ENCODE measurements around the gene DERA. TPM values are rescaled to one million over a fixed set of nuclear protein-coding genes. Genes with fewer than 3 reads are reported as not detected.
"Not testable (repeated sequence)": the region's sequence is repeated elsewhere in the genome, so short reads cannot be mapped to it uniquely, and the experiment has no call there.

DERA gene
- total and polyA plus RNA-seq, 4 donors = 23.5 to 32.7 (median 29.3) TPM

- Histone ChIP-seq H3K36me3 (ENCODE audit: control insufficient read depth, insufficient read depth, low read length) (no peaks in the 10 kb centered on the region), H3K4me1 (ENCODE audit: control insufficient read depth, insufficient read depth, low read length) (peaks cover 6% of the 10 kb centered on the region), H3K27me3 (ENCODE audit: control insufficient read depth, insufficient read depth, low read length) (no peaks in the 10 kb centered on the region), H3K4me3 (ENCODE audit: low read depth, low read length) (no peak overlapping the region), H3K27ac (ENCODE audit: low read depth, low read length) (no peak overlapping the region), H3K9me3 (ENCODE audit: control insufficient read depth, insufficient read depth, low read length) (no peaks in the 10 kb centered on the region)
- 34% methylated on average over 7 of the region's 10 CpGs for WGBS (ENCODE audit: insufficient coverage)
- DNase-seq (ENCODE audit: low read depth in 4 of 6, low spot score in 6 of 6) = peak in 2 of 6 donors; percentile 35 to 55
Observed at GRCh38 chr12:15928870-15929571, 17.9 kb downstream of the DERA start.

GRCh38 chr12:15931590-15932053, 20.5 kb downstream of the DERA start:
- WGBS (ENCODE audit: insufficient coverage) = no CpG with 5 or more reads among the region's 3 CpGs
- Histone ChIP-seq H3K4me1 (ENCODE audit: control insufficient read depth, insufficient read depth, low read length) (peaks cover 6% of the 10 kb centered on the region), H3K36me3 (ENCODE audit: control insufficient read depth, insufficient read depth, low read length) (no peaks in the 10 kb centered on the region), H3K4me3 (ENCODE audit: low read depth, low read length) (no peak overlapping the region), H3K9me3 (ENCODE audit: control insufficient read depth, insufficient read depth, low read length) (no peaks in the 10 kb centered on the region), H3K27me3 (ENCODE audit: control insufficient read depth, insufficient read depth, low read length) (no peaks in the 10 kb centered on the region), H3K27ac (ENCODE audit: low read depth, low read length) (no peak overlapping the region)
- no peak for DNase-seq (ENCODE audit: low read depth in 4 of 6, low spot score in 6 of 6)

GRCh38 chr12:15932327-15932726, 21.2 kb downstream of the DERA start:
- WGBS (ENCODE audit: insufficient coverage) = no CpG with 5 or more reads among the region's 1 CpG

GRCh38 chr12:15932971-15933370, 21.8 kb downstream of the DERA start:
- H3K4me3 ChIP-seq (ENCODE audit: low read depth, low read length) = no peak overlapping the region
- DNase-seq (ENCODE audit: low read depth in 4 of 6, low spot score in 6 of 6) = no peak
- H3K4me1 ChIP-seq (ENCODE audit: control insufficient read depth, insufficient read depth, low read length) = peaks cover 6% of the 10 kb centered on the region
- H3K9me3 ChIP-seq (ENCODE audit: control insufficient read depth, insufficient read depth, low read length) = no peaks in the 10 kb centered on the region
- no peak overlapping the region for H3K27ac ChIP-seq (ENCODE audit: low read depth, low read length)
- no peaks in the 10 kb centered on the region for H3K36me3 ChIP-seq (ENCODE audit: control insufficient read depth, insufficient read depth, low read length)
- WGBS (ENCODE audit: insufficient coverage) = no CpG with 5 or more reads among the region's 3 CpGs
- no peaks in the 10 kb centered on the region for H3K27me3 ChIP-seq (ENCODE audit: control insufficient read depth, insufficient read depth, low read length)

More at GRCh38 chr12:15932327-15932726, 21.2 kb downstream of the DERA start:
- H3K4me1 ChIP-seq (ENCODE audit: control insufficient read depth, insufficient read depth, low read length) = peaks cover 6% of the 10 kb centered on the region
- DNase-seq (ENCODE audit: low read depth in 4 of 6, low spot score in 6 of 6) = no peak
- no peak overlapping the region for H3K4me3 ChIP-seq (ENCODE audit: low read depth, low read length)
- H3K36me3 ChIP-seq (ENCODE audit: control insufficient read depth, insufficient read depth, low read length) = no peaks in the 10 kb centered on the region
- H3K27me3 ChIP-seq (ENCODE audit: control insufficient read depth, insufficient read depth, low read length) = no peaks in the 10 kb centered on the region
- no peaks in the 10 kb centered on the region for H3K9me3 ChIP-seq (ENCODE audit: control insufficient read depth, insufficient read depth, low read length)
- H3K27ac ChIP-seq (ENCODE audit: low read depth, low read length) = no peak overlapping the region

GRCh38 chr12:15933751-15934150, 22.6 kb downstream of the DERA start:
- whole genome bisulfite sequencing (ENCODE audit: insufficient coverage) = 100% methylated on average over 1 of the region's 3 CpGs
- DNase-seq (ENCODE audit: low read depth in 4 of 6, low spot score in 6 of 6) = no peak

GRCh38 chr12:15936751-15937150, 25.6 kb downstream of the DERA start:
- Histone ChIP-seq H3K27ac (ENCODE audit: low read depth, low read length) (no peak overlapping the region), H3K4me1 (ENCODE audit: control insufficient read depth, insufficient read depth, low read length) (no peaks in the 10 kb centered on the region), H3K36me3 (ENCODE audit: control insufficient read depth, insufficient read depth, low read length) (no peaks in the 10 kb centered on the region), H3K9me3 (ENCODE audit: control insufficient read depth, insufficient read depth, low read length) (no peaks in the 10 kb centered on the region), H3K4me3 (ENCODE audit: low read depth, low read length) (no peak overlapping the region), H3K27me3 (ENCODE audit: control insufficient read depth, insufficient read depth, low read length) (no peaks in the 10 kb centered on the region)
- no peak for DNase-seq (ENCODE audit: low read depth in 4 of 6, low spot score in 6 of 6)
- 100% methylated on average over 1 of the region's 3 CpGs for WGBS (ENCODE audit: insufficient coverage)

More at GRCh38 chr12:15933751-15934150, 22.6 kb downstream of the DERA start:
- Histone ChIP-seq H3K9me3 (ENCODE audit: control insufficient read depth, insufficient read depth, low read length) (no peaks in the 10 kb centered on the region), H3K27me3 (ENCODE audit: control insufficient read depth, insufficient read depth, low read length) (no peaks in the 10 kb centered on the region), H3K4me1 (ENCODE audit: control insufficient read depth, insufficient read depth, low read length) (peaks cover 5% of the 10 kb centered on the region), H3K27ac (ENCODE audit: low read depth, low read length) (no peak overlapping the region), H3K36me3 (ENCODE audit: control insufficient read depth, insufficient read depth, low read length) (no peaks in the 10 kb centered on the region), H3K4me3 (ENCODE audit: low read depth, low read length) (no peak overlapping the region)

- Histone ChIP-seq H3K36me3 (ENCODE audit: control insufficient read depth, insufficient read depth, low read length) (no peaks in the 10 kb centered on the region), H3K27me3 (ENCODE audit: control insufficient read depth, insufficient read depth, low read length) (no peaks in the 10 kb centered on the region), H3K9me3 (ENCODE audit: control insufficient read depth, insufficient read depth, low read length) (no peaks in the 10 kb centered on the region), H3K4me3 (ENCODE audit: low read depth, low read length) (no peak overlapping the region), H3K27ac (ENCODE audit: low read depth, low read length) (no peak overlapping the region), H3K4me1 (ENCODE audit: control insufficient read depth, insufficient read depth, low read length) (no peaks in the 10 kb centered on the region)
- DNase-seq (ENCODE audit: low read depth in 4 of 6, low spot score in 6 of 6) = no peak
Observed at GRCh38 chr12:15937902-15938301, 26.8 kb downstream of the DERA start.

- H3K27ac ChIP-seq (ENCODE audit: low read depth, low read length) = no peak overlapping the region
- no peaks in the 10 kb centered on the region for H3K27me3 ChIP-seq (ENCODE audit: control insufficient read depth, insufficient read depth, low read length)
- H3K36me3 ChIP-seq (ENCODE audit: control insufficient read depth, insufficient read depth, low read length) = no peaks in the 10 kb centered on the region
- H3K4me1 ChIP-seq (ENCODE audit: control insufficient read depth, insufficient read depth, low read length) = no peaks in the 10 kb centered on the region
- no peak overlapping the region for H3K4me3 ChIP-seq (ENCODE audit: low read depth, low read length)
- WGBS (ENCODE audit: insufficient coverage) = no CpG with 5 or more reads among the region's 1 CpG
- DNase-seq (ENCODE audit: low read depth in 4 of 6, low spot score in 6 of 6) = no peak
- H3K9me3 ChIP-seq (ENCODE audit: control insufficient read depth, insufficient read depth, low read length) = no peaks in the 10 kb centered on the region
Observed at GRCh38 chr12:15939111-15939510, 28.0 kb downstream of the DERA start.

GRCh38 chr12:15942475-15942874, 31.3 kb downstream of the DERA start:
- H3K4me3 ChIP-seq (ENCODE audit: low read depth, low read length) = no peak overlapping the region
- H3K36me3 ChIP-seq (ENCODE audit: control insufficient read depth, insufficient read depth, low read length) = no peaks in the 10 kb centered on the region
- no peak for DNase-seq (ENCODE audit: low read depth in 4 of 6, low spot score in 6 of 6)
- H3K27me3 ChIP-seq (ENCODE audit: control insufficient read depth, insufficient read depth, low read length) = no peaks in the 10 kb centered on the region
- no peaks in the 10 kb centered on the region for H3K4me1 ChIP-seq (ENCODE audit: control insufficient read depth, insufficient read depth, low read length)
- WGBS (ENCODE audit: insufficient coverage) = 98% methylated on average over 5 of the region's 5 CpGs
- H3K27ac ChIP-seq (ENCODE audit: low read depth, low read length) = no peak overlapping the region
- H3K9me3 ChIP-seq (ENCODE audit: control insufficient read depth, insufficient read depth, low read length) = no peaks in the 10 kb centered on the region

- DNase-seq (ENCODE audit: low read depth in 4 of 6, low spot score in 6 of 6); H3K36me3 ChIP-seq (ENCODE audit: control insufficient read depth, insufficient read depth, low read length); H3K4me1 ChIP-seq (ENCODE audit: control insufficient read depth, insufficient read depth, low read length); H3K9me3 ChIP-seq (ENCODE audit: control insufficient read depth, insufficient read depth, low read length); H3K4me3 ChIP-seq (ENCODE audit: low read depth, low read length); H3K27ac ChIP-seq (ENCODE audit: low read depth, low read length); H3K27me3 ChIP-seq (ENCODE audit: control insufficient read depth, insufficient read depth, low read length): not testable (repeated sequence)
- WGBS (ENCODE audit: insufficient coverage) = no CpG with 5 or more reads among the region's 5 CpGs
Observed at GRCh38 chr12:15943519-15943918, 32.4 kb downstream of the DERA start.
